HL-60 (cell line): ENCODE measurements around the gene TFF3.

Experiments used
- DNase-seq, 2 experiments: peaks; one replicate each; pipeline ENCODE4 v3.0.0-alpha.2; 2010 to 2020; ENCODE audit warnings: low read depth in 1 of 2, low spot score in 1 of 2
- H3K27ac ChIP-seq: fragments of 250-450 bp; sonication (Bioruptor Pico); replicated peaks from 2 replicates; pipeline ENCODE4 v1.5.1; 2020; ENCODE audit warnings: mild to moderate bottlenecking, moderate library complexity
- H3K27me3 ChIP-seq: fragments of 250-450 bp; sonication (Bioruptor Pico); 2 replicates; pipeline ENCODE4 v1.5.1; 2021; ENCODE audit warnings: mild to moderate bottlenecking, moderate library complexity; ENCODE audit not compliant: insufficient read depth, poor library complexity, severe bottlenecking
- H3K4me3 ChIP-seq: replicated peaks from 2 replicates; pipeline ENCODE4 v1.5.1; 2011; ENCODE audit warnings: mild to moderate bottlenecking, control low read depth, low read length; ENCODE audit not compliant: insufficient read depth
- GABPA ChIP-seq: IDR thresholded peaks from 2 replicates; pipeline ENCODE4 v1.6.1; 2012; ENCODE audit warnings: low read depth
- POLR2AphosphoS5 ChIP-seq: IDR thresholded peaks from 2 replicates; pipeline ENCODE4 v1.6.1; 2012; ENCODE audit warnings: low read depth
- SPI1 ChIP-seq: IDR thresholded peaks from 2 replicates; pipeline ENCODE4 v1.6.1; 2012; ENCODE audit warnings: low read depth, mild to moderate bottlenecking, borderline replicate concordance
- TF ChIP-seq, protein P1 (sequence below): IDR thresholded peaks from 2 replicates; pipeline ENCODE4 v1.6.1; 2012; ENCODE audit warnings: low read depth; ENCODE audit not compliant: insufficient replicate concordance
- TF ChIP-seq, protein P2 (sequence below): IDR thresholded peaks from one replicate; pipeline ENCODE4 v1.5.1; 2011; ENCODE audit warnings: low read length, control low read depth, inconsistent platforms; ENCODE audit not compliant: insufficient read depth

TFF3 gene

DNA sequence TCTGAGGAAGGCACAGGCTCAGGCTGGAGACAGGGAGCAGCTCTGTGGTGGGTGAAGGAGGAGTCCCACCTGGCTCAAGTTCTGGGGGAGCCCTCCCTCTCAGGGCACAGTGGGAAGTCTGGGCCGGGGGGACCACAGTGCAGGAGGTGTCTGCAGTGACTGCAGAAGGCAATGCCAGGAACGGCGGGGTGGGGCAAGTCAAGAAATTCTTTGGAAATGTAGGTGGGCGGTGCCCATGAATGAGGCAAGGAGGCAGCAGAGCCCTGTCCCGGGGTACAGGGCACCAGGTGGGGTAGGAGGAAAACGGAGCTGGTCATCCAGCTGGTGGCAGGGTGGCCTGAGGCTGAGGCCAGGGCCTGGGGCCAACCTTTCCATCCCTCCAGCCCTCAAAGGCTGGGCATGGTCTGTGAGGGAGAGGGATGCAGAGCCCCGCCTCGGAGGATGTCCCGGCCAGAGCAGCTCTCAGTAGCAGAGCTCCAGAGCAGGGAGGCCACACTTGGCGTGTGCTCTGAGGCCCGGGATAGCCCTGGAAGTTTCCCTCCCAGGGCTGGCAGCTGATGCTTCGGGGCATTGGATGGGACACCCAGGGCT lies 4.7 kb downstream of the TFF3 start:
- no peak for TF ChIP-seq POLR2AphosphoS5
- TF ChIP-seq, protein P1, sequence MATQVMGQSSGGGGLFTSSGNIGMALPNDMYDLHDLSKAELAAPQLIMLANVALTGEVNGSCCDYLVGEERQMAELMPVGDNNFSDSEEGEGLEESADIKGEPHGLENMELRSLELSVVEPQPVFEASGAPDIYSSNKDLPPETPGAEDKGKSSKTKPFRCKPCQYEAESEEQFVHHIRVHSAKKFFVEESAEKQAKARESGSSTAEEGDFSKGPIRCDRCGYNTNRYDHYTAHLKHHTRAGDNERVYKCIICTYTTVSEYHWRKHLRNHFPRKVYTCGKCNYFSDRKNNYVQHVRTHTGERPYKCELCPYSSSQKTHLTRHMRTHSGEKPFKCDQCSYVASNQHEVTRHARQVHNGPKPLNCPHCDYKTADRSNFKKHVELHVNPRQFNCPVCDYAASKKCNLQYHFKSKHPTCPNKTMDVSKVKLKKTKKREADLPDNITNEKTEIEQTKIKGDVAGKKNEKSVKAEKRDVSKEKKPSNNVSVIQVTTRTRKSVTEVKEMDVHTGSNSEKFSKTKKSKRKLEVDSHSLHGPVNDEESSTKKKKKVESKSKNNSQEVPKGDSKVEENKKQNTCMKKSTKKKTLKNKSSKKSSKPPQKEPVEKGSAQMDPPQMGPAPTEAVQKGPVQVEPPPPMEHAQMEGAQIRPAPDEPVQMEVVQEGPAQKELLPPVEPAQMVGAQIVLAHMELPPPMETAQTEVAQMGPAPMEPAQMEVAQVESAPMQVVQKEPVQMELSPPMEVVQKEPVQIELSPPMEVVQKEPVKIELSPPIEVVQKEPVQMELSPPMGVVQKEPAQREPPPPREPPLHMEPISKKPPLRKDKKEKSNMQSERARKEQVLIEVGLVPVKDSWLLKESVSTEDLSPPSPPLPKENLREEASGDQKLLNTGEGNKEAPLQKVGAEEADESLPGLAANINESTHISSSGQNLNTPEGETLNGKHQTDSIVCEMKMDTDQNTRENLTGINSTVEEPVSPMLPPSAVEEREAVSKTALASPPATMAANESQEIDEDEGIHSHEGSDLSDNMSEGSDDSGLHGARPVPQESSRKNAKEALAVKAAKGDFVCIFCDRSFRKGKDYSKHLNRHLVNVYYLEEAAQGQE = no peak
- no peak for TF ChIP-seq GABPA
- no peak for TF ChIP-seq SPI1
- TF ChIP-seq, protein P2, sequence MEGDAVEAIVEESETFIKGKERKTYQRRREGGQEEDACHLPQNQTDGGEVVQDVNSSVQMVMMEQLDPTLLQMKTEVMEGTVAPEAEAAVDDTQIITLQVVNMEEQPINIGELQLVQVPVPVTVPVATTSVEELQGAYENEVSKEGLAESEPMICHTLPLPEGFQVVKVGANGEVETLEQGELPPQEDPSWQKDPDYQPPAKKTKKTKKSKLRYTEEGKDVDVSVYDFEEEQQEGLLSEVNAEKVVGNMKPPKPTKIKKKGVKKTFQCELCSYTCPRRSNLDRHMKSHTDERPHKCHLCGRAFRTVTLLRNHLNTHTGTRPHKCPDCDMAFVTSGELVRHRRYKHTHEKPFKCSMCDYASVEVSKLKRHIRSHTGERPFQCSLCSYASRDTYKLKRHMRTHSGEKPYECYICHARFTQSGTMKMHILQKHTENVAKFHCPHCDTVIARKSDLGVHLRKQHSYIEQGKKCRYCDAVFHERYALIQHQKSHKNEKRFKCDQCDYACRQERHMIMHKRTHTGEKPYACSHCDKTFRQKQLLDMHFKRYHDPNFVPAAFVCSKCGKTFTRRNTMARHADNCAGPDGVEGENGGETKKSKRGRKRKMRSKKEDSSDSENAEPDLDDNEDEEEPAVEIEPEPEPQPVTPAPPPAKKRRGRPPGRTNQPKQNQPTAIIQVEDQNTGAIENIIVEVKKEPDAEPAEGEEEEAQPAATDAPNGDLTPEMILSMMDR = no peak
- Histone ChIP-seq H3K27me3 (no peaks in the 10 kb centered on the region), H3K4me3 (no peak overlapping the region), H3K27ac (no peak overlapping the region)
- no peak for DNase-seq

DNA sequence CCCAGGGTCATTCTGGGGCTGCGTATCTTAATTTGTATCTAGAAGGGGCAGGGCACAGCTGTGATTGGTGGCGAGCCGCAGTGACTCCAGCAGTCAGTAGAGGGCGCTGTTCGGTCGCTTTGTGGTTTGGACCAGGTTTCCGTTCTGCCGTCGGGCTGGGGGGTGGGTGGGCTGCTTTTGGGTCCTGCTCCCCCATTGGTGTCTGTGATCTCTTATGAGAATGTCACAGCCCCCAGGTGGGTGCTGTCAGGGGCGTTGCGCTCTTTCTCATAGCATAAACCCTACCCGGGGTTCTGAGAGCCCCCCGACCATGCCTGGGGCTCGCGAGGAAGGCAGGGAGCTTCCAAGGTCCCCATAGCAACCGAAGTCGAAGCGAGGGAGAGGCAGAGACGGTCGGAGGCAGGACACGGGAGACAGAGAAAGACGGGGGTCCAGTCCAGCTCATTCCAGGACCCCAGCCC lies 5.4 kb downstream of the TFF3 start:
- H3K4me3 ChIP-seq = no peak overlapping the region
- no peak overlapping the region for H3K27ac ChIP-seq
- TF ChIP-seq GABPA = no peak
- TF ChIP-seq, protein P2 = peak; percentile 70
- no peaks in the 10 kb centered on the region for H3K27me3 ChIP-seq
- peak; percentile 7 to 59 for DNase-seq

DNA sequence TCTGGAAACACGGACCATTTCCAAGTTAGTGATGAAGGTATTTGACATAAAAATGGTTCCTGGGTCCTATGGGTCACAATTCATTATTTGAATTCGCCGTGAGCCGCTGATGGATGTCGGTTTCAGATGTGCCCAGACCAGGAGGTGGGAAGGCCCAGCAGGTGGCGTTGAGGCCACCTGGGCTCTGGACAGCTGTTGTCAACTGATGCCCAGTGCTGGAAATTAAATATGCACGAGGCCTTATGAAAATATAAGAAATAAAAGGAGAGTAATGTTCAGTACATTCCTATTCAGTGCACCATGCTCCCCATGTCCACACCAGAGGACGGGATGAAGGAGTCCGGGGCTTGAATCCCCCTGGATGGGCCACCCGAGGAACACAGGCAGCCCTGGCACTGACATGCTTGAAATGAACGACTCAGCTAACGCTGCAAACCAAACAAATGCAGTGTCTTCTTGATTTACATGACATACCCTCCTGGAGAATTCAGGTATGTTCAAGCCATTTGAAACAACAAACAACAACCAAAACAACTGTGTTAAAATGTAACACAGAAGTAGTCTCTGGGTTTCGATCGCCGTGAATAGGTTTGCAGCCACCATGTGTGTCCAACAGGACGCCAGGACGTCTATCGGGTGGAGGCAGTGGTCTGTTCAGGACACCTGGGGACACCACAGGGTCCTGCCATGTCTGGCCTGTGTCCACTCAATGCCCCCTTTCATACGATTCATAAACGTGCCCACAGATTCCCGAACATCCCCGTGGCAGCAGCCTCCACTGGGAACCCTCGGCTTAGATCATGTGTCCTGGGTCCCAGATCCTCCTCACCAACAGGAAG lies 6.1 kb downstream of the TFF3 start:
- Histone ChIP-seq H3K27me3 (no peaks in the 10 kb centered on the region), H3K27ac (0 out of 2 replicates have a peak overlapping the region, but pooled peaks have one; percentile 20), H3K4me3 (no peak overlapping the region)
- TF ChIP-seq, protein P2 = no peak
- DNase-seq = no peak

DNA sequence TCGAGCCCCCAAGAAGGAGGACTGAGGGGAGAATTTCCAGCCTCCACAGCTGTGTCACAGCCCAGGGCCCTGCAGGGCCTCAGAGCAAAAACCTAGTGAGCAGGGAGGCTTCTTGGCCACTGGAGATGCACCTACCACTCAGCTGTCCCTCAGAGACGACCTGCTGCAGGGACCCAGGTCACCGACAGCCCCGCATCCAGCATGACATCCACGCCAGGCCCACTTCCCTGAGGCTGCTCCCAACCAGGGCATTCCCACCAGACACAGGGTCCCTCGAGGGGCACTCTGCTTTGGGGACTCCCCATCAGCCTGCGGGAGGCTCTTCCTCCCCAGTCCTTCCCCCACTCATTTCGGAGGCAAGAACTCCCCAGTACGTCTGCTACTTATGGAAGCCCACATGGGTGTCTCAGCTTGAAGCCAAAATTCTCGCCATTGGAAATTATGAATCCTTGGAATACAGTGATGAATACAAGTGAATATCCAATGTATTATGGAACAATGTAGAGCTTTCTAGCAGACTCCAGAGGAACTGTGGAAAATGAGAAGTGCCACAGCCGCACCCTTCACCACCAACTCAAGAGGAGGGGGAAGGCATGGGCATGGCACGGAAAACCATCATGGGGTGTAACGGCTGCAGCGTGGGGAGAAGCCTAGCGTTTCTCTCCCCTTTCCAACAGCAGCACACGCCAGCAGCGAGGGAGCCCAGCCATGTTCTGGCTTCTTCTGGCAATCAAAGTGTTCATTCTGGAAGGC lies 6.9 kb downstream of the TFF3 start:
- Histone ChIP-seq H3K27me3 (no peaks in the 10 kb centered on the region), H3K27ac (peak overlapping the region; percentile 25)

More for the DNA sequence above, 6.9 kb downstream of the TFF3 start:
- H3K4me3 ChIP-seq = no peak overlapping the region
- TF ChIP-seq, protein P1 = no peak
- TF ChIP-seq GABPA (no peak), POLR2AphosphoS5 (0 out of 2 replicates have a peak, but pooled peaks have one; percentile 39), SPI1 (peak; percentile 86; the same call in 1 of the 2 replicates)
- TF ChIP-seq, protein P2 = no peak
- peak in 1 of 2 experiments; percentile 71 for DNase-seq
